ENCODE results near the gene RAB26. TPM values are rescaled to one million over a fixed set of nuclear protein-coding genes. Genes with fewer than 3 reads are reported as not detected.

RAB26 gene
- total and polyA plus RNA-seq, 9 donors, result 0.27 to 3.4 (median 0.69) TPM

DNA sequence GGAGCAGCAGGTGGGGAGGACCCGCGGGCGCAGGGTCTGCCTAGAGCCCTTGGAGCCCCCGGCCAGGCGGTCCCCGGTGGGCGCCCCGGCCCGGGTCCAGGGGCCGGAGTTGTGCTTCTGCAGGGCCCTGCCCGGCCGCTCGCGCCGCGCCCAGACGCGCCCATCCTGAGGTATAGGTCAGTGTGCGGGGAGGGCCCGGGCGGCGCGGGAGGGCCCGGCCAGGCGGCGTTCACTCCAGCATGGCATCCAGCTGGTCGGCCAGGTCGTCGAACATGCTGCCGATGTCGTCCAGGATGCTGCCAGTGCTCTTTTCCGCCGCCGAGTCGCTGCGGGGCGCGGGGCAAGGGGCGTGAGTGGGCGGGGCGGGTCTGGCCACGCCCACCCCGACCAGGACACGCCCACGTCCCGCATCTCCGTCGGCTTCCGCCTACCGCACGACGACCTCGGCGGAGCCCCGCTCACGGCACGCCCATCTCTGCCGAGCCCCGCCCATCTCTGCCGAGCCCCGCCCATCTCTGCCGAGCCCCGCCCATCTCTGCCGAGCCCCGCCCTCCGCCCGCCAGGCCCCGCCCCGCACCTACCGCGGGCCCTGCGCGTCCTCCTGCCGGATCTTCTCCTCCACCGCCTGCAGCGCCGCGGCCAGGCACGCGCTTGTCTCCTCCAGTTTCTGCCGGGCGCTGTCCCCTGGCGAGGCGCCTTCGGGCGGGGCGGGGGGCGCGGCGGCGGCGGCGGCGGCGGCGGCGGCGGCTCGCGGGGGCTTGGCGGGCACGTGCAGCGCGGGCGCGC lies 30.1 kb downstream of the RAB26 start:
- 23% methylated on average over 102 of the region's 106 CpGs for WGBS (ENCODE audit: insufficient coverage)
- no peaks in the 10 kb centered on the region for H3K4me1 ChIP-seq (ENCODE audit: control insufficient read depth, insufficient read depth, low read length)
- no peaks in the 10 kb centered on the region for H3K9me3 ChIP-seq (replicated peaks; ENCODE audit: control insufficient read depth, low read depth, low read length)
- no peaks in the 10 kb centered on the region for H3K27me3 ChIP-seq (ENCODE audit: control insufficient read depth, insufficient read depth, low read length)
- DNase-seq, result peak; percentile 68
- no peak overlapping the region for H3K4me3 ChIP-seq (ENCODE audit: low read length)
- H3K36me3 ChIP-seq (ENCODE audit: control insufficient read depth, insufficient read depth, low read length), result peaks cover 42% of the 10 kb centered on the region
- H3K27ac ChIP-seq (ENCODE audit: low read length), result no peak overlapping the region

DNA sequence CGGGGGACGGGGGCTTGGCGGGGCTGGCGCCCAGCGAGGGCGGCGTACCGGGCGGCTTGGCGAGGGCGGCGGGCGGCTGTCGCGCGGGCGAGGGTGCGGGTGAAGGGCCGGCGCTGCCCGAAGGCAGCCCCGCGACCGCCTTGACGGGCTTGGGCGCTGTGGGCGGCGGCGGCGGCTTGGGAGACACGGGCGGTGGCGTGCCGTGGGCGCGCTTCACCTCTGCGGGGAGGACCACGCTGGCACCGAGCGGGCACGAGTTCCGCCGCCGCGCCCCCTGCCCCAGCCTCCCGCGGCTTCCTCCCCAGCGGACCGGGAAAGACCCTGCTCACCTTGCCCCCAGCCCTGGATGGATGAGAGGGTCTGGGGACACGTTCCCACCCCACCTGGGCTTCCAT lies 30.7 kb downstream of the RAB26 start:
- DNase-seq, result no peak
- H3K27me3 ChIP-seq (ENCODE audit: control insufficient read depth, insufficient read depth, low read length), result no peaks in the 10 kb centered on the region
- 22% methylated on average over 44 of the region's 50 CpGs for WGBS (ENCODE audit: insufficient coverage)

DNA sequence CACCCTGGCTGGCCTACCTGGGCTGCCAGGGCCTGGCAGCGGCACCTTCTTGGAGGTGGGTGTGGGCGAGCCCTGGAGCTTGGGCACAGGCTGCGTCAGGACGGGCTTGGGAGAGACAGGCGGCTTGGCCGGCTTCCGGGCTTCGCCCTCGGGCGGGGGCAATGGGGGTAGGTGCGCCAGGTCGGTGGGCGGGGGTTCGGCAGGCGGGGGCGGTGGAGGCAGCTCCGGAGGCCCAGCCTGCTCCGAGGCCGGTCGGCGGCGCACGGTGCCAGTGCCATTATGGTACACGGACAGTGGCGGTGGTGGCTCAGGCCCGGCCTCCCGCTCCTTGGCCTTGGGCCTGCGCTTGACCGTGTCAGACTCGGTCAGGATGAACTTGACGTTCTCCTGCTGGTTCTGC lies 31.2 kb downstream of the RAB26 start:
- Histone ChIP-seq H3K4me3 (ENCODE audit: low read length) (no peak overlapping the region), H3K4me1 (ENCODE audit: control insufficient read depth, insufficient read depth, low read length) (no peaks in the 10 kb centered on the region), H3K27ac (ENCODE audit: low read length) (no peak overlapping the region), H3K9me3 (replicated peaks; ENCODE audit: control insufficient read depth, low read depth, low read length) (no peaks in the 10 kb centered on the region), H3K36me3 (ENCODE audit: control insufficient read depth, insufficient read depth, low read length) (peaks cover 33% of the 10 kb centered on the region), H3K27me3 (ENCODE audit: control insufficient read depth, insufficient read depth, low read length) (no peaks in the 10 kb centered on the region)
- WGBS (ENCODE audit: insufficient coverage), result 95% methylated on average over 20 of the region's 31 CpGs
- DNase-seq, result no peak

More for the DNA sequence above, 30.7 kb downstream of the RAB26 start:
- H3K4me1 ChIP-seq (ENCODE audit: control insufficient read depth, insufficient read depth, low read length), result no peaks in the 10 kb centered on the region
- no peak overlapping the region for H3K27ac ChIP-seq (ENCODE audit: low read length)
- H3K36me3 ChIP-seq (ENCODE audit: control insufficient read depth, insufficient read depth, low read length), result peaks cover 37% of the 10 kb centered on the region
- no peaks in the 10 kb centered on the region for H3K9me3 ChIP-seq (replicated peaks; ENCODE audit: control insufficient read depth, low read depth, low read length)
- H3K4me3 ChIP-seq (ENCODE audit: low read length), result no peak overlapping the region

DNA sequence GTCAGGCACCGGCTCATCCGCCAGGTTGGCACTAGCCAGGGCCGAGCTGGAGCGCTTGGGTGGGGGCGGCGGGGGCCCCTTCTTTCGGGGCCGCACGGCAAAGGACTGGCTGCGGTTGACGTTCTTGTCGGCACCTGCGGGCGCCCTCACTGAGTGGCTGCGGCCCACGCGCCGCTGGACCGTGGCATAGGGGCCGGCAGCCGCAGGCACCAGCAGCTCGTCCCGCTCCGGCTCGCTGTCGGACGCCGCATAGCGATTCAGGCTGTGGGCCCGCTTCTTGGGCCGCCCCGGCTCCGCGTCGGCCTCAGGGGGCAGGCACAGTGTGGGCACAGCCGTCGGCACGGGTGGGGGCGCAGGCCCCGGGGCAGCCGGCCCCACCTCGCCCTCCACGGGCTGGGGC lies 32.0 kb downstream of the RAB26 start:
- Histone ChIP-seq H3K27ac (ENCODE audit: low read length) (no peak overlapping the region), H3K36me3 (ENCODE audit: control insufficient read depth, insufficient read depth, low read length) (peaks cover 24% of the 10 kb centered on the region), H3K9me3 (replicated peaks; ENCODE audit: control insufficient read depth, low read depth, low read length) (no peaks in the 10 kb centered on the region), H3K4me3 (ENCODE audit: low read length) (no peak overlapping the region), H3K4me1 (ENCODE audit: control insufficient read depth, insufficient read depth, low read length) (no peaks in the 10 kb centered on the region), H3K27me3 (ENCODE audit: control insufficient read depth, insufficient read depth, low read length) (no peaks in the 10 kb centered on the region)
- WGBS (ENCODE audit: insufficient coverage), result 90% methylated on average over 39 of the region's 43 CpGs
- DNase-seq, result no peak

DNA sequence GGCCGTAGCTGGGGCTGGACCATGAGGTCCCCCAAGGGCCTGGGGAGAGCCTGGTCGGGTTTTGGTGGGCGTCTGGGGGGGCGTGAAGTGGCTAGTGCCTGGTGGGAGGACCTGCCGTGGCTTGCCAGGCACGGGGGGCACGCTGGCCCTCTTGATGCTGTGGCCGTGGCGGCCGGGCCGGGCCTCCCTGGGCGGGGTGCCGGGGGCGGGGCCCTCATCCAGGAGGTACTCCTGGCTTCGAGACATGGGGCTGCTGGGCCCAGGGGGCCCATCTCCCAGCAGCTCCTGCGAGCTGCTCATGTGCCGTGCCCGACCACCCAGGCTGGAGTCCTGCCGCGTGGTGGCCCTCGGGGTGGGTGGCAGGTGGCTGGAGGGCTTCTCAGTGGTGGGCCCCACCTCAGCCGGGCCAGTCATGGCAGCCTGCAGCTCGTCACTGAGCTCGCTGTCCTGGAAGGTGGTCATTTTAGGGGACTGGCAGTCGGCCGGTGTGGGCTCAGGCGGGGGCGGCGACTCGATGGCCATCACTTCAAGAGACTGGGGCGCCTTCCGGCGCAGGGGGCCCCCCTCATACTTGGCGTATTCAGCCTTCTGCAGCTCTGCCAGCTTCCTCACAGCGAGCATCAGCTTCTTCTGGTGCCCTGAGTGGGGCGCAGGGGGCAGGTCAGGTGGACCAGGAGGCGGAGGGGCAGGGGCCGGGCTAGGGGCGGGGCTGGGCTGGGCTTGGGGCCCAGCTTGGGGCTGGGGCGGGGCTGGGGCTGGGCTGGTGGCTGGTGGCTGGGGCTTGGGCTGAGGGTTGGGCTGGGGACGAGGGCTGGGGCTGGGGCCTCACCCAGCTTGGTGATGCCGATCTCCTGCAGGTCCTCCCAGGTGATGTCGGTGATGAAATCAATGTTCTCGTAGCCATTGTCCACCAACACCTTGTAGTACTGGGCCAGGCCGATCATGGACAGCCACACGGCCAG lies 32.8 kb downstream of the RAB26 start:
- no peak for DNase-seq
- H3K27ac ChIP-seq (ENCODE audit: low read length), result no peak overlapping the region
- H3K36me3 ChIP-seq (ENCODE audit: control insufficient read depth, insufficient read depth, low read length), result peaks cover 18% of the 10 kb centered on the region
- 67% methylated on average over 31 of the region's 46 CpGs for WGBS (ENCODE audit: insufficient coverage)
- no peaks in the 10 kb centered on the region for H3K9me3 ChIP-seq (replicated peaks; ENCODE audit: control insufficient read depth, low read depth, low read length)
- H3K27me3 ChIP-seq (ENCODE audit: control insufficient read depth, insufficient read depth, low read length), result no peaks in the 10 kb centered on the region
- H3K4me3 ChIP-seq (ENCODE audit: low read length), result no peak overlapping the region
- no peaks in the 10 kb centered on the region for H3K4me1 ChIP-seq (ENCODE audit: control insufficient read depth, insufficient read depth, low read length)

- 87% methylated on average over 20 of the region's 20 CpGs for WGBS (ENCODE audit: insufficient coverage)
- no peaks in the 10 kb centered on the region for H3K9me3 ChIP-seq (replicated peaks; ENCODE audit: control insufficient read depth, low read depth, low read length)
- H3K4me1 ChIP-seq (ENCODE audit: control insufficient read depth, insufficient read depth, low read length), result no peaks in the 10 kb centered on the region
- H3K27ac ChIP-seq (ENCODE audit: low read length), result no peak overlapping the region
- no peak overlapping the region for H3K4me3 ChIP-seq (ENCODE audit: low read length)
- peaks cover 12% of the 10 kb centered on the region for H3K36me3 ChIP-seq (ENCODE audit: control insufficient read depth, insufficient read depth, low read length)
- no peaks in the 10 kb centered on the region for H3K27me3 ChIP-seq (ENCODE audit: control insufficient read depth, insufficient read depth, low read length)
- no peak for DNase-seq
Measured at GRCh38 chr16:2181952-2182351, 33.5 kb downstream of the RAB26 start.

- H3K36me3 ChIP-seq (ENCODE audit: control insufficient read depth, insufficient read depth, low read length), result peaks cover 3% of the 10 kb centered on the region
- no peaks in the 10 kb centered on the region for H3K27me3 ChIP-seq (ENCODE audit: control insufficient read depth, insufficient read depth, low read length)
- no peaks in the 10 kb centered on the region for H3K9me3 ChIP-seq (replicated peaks; ENCODE audit: control insufficient read depth, low read depth, low read length)
- WGBS (ENCODE audit: insufficient coverage), result 91% methylated on average over 29 of the region's 30 CpGs
- no peak for DNase-seq
- H3K4me1 ChIP-seq (ENCODE audit: control insufficient read depth, insufficient read depth, low read length), result no peaks in the 10 kb centered on the region
- H3K27ac ChIP-seq (ENCODE audit: low read length), result no peak overlapping the region
- no peak overlapping the region for H3K4me3 ChIP-seq (ENCODE audit: low read length)
Measured at GRCh38 chr16:2183671-2184070, 35.2 kb downstream of the RAB26 start.

DNA sequence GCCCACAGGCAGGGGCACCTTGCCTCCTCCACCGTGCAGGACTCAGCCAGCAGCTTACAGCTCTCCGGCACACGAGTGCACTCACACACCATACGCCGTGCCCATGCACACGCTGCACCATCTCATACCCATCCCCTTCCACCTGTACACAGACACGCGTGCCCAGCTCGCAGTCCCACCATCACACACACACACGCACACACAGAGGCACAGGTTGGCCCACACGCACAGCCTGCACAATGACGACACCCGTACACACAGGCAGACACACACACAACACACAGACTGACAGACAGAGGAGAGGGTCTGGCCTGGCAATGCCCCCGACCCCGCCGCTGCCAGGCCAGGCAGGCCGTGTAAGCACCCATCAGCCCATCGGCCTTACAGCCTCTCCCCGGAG lies 35.9 kb downstream of the RAB26 start:
- no peaks in the 10 kb centered on the region for H3K4me1 ChIP-seq (ENCODE audit: control insufficient read depth, insufficient read depth, low read length)
- no peaks in the 10 kb centered on the region for H3K27me3 ChIP-seq (ENCODE audit: control insufficient read depth, insufficient read depth, low read length)
- H3K36me3 ChIP-seq (ENCODE audit: control insufficient read depth, insufficient read depth, low read length), result peaks cover 3% of the 10 kb centered on the region
- H3K9me3 ChIP-seq (replicated peaks; ENCODE audit: control insufficient read depth, low read depth, low read length), result no peaks in the 10 kb centered on the region
- WGBS (ENCODE audit: insufficient coverage), result 89% methylated on average over 12 of the region's 19 CpGs
- H3K4me3 ChIP-seq (ENCODE audit: low read length), result no peak overlapping the region
- no peak for DNase-seq
- H3K27ac ChIP-seq (ENCODE audit: low read length), result no peak overlapping the region

DNA sequence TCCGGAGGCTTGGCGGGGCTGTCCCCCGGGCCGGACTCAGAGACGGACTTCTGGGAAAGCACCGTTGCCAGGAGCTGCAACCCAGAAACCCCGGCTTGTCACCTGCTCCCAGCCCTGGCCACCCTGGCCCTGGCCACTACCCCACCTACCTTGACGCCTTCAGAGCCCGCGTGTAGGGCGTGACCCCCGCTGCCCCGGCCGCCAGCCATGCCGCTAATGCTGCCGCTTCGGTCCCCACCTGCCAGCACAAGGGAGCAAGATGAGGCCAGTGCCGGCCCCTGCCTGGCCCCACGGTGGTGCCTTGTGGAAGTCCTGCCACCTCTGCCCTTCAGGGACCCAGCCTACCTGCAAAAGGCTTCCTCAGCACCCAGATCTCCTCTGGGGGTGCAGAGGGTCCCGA lies 36.5 kb downstream of the RAB26 start:
- 84% methylated on average over 20 of the region's 20 CpGs for WGBS (ENCODE audit: insufficient coverage)
- Histone ChIP-seq H3K36me3 (ENCODE audit: control insufficient read depth, insufficient read depth, low read length) (peaks cover 3% of the 10 kb centered on the region), H3K27me3 (ENCODE audit: control insufficient read depth, insufficient read depth, low read length) (no peaks in the 10 kb centered on the region), H3K27ac (ENCODE audit: low read length) (no peak overlapping the region), H3K4me1 (ENCODE audit: control insufficient read depth, insufficient read depth, low read length) (no peaks in the 10 kb centered on the region), H3K4me3 (ENCODE audit: low read length) (no peak overlapping the region), H3K9me3 (replicated peaks; ENCODE audit: control insufficient read depth, low read depth, low read length) (no peaks in the 10 kb centered on the region)
- no peak for DNase-seq

GRCh38 chr16:2186064-2186463 lies 37.6 kb downstream of the RAB26 start:
- H3K27ac ChIP-seq (ENCODE audit: low read length), result no peak overlapping the region
- WGBS (ENCODE audit: insufficient coverage), result 79% methylated on average over 11 of the region's 13 CpGs
- H3K9me3 ChIP-seq (replicated peaks; ENCODE audit: control insufficient read depth, low read depth, low read length), result no peaks in the 10 kb centered on the region
- H3K27me3 ChIP-seq (ENCODE audit: control insufficient read depth, insufficient read depth, low read length), result no peaks in the 10 kb centered on the region
- no peaks in the 10 kb centered on the region for H3K4me1 ChIP-seq (ENCODE audit: control insufficient read depth, insufficient read depth, low read length)
- H3K36me3 ChIP-seq (ENCODE audit: control insufficient read depth, insufficient read depth, low read length), result peaks cover 3% of the 10 kb centered on the region
- H3K4me3 ChIP-seq (ENCODE audit: low read length), result no peak overlapping the region
- DNase-seq, result no peak

Data from muscle of leg (tissue), 11 donors.